Tibial artery (tissue), 4 donors: ENCODE data around the gene KIRREL3.

Source experiments
- DNase-seq, 2 donors: peaks; one replicate each; pipeline ENCODE4 v3.0.0-alpha.2; 2019
- H3K27ac ChIP-seq, 2 donors: fragments of 200-600 bp; sonication (generic) in 1 of 2; 1 replicate in 1 of 2; 2 replicates in 1 of 2; pipeline ENCODE4 v1.5.1; 2018 to 2019; ENCODE audit warnings: mild to moderate bottlenecking in 1 of 2
- H3K27me3 ChIP-seq, 2 donors: fragments of 200-600 bp; sonication (generic) in 1 of 2; one replicate each; pipeline versions ENCODE4 v1.5.1 to v1.6.0; 2016 to 2019
- H3K36me3 ChIP-seq, 3 donors: fragments of 200-600 bp; sonication (generic) in 2 of 3; one replicate each; pipeline ENCODE4 v1.5.1; 2016 to 2019; ENCODE audit warnings: mild to moderate bottlenecking in 2 of 3
- H3K4me1 ChIP-seq, 4 donors: fragments of 200-600 bp; sonication (generic) in 2 of 4; 1 replicate in 3 of 4; 2 replicates in 1 of 4; pipeline ENCODE4 v1.5.1; 2016 to 2019
- H3K4me3 ChIP-seq, 2 donors: fragments of 200-600 bp; sonication (generic) in 1 of 2; 1 replicate in 1 of 2; 2 replicates in 1 of 2; pipeline ENCODE4 v1.5.1; 2018 to 2019; ENCODE audit warnings: mild to moderate bottlenecking in 2 of 2
- H3K9me3 ChIP-seq, 3 donors: fragments of 200-600 bp; sonication (generic) in 1 of 3; one replicate each; pipeline ENCODE4 v1.5.1; 2016 to 2019
- CTCF ChIP-seq, 2 experiments: fragments of 200-600 bp in 1 of 2; fragments of 450-650 bp in 1 of 2; IDR thresholded peaks; one replicate each; pipeline ENCODE4 v1.5.1; 2017 to 2019; ENCODE audit warnings: antibody characterized with exemption in 2 of 2, mild to moderate bottlenecking in 1 of 2, moderate library complexity in 1 of 2
- intact Hi-C: fragments of 100-400 bp; cut with DNase I; formaldehyde crosslinking; loops from one replicate; pipeline ENCODE4 v1.15.0; 2023; ENCODE audit warnings: low total_unique reads

KIRREL3 gene

DNA sequence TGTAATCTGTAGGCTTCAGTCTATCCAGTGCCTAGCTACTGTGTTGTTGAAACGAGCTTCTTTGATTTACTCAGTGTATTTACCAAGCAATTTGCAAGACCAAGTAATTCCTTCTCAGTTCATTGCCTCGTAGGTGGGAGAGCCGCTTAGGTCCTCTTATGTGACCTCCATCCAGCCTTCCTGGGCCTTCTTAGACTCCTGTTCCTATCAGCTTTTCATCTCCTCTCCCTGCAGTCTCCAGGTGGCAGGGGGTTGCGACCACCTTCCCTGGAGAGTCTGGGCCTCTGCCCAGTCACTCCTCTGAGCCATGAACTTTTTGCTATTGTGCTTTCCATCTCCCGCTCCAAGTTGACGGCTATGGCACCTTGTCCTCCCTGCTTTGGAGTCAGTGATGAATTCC lies 251.8 kb downstream of the KIRREL3 start:
- no peak for DNase-seq
- Histone ChIP-seq H3K9me3 (no peaks in the 10 kb centered on the region), H3K36me3 (no peaks in the 10 kb centered on the region), H3K27me3 (peaks cover 0 to 3% of the 10 kb centered on the region in 2 donors), H3K27ac (no peak overlapping the region), H3K4me3 (no peak overlapping the region), H3K4me1 (no peaks in the 10 kb centered on the region)
- TF ChIP-seq CTCF (IDR thresholded peaks at IDR 0.05): no peak
- intact Hi-C loops: no loop called here

- no peak overlapping the region for H3K4me3 ChIP-seq
- intact Hi-C loops: no loop called here
- DNase-seq: no peak
- no peak overlapping the region for H3K27ac ChIP-seq
- TF ChIP-seq CTCF (IDR thresholded peaks at IDR 0.05): no peak
- H3K36me3 ChIP-seq: no peaks in the 10 kb centered on the region
- H3K9me3 ChIP-seq: no peaks in the 10 kb centered on the region
- H3K4me1 ChIP-seq: no peaks in the 10 kb centered on the region
- peaks cover 0 to 3% of the 10 kb centered on the region in 2 donors for H3K27me3 ChIP-seq
These were observed 252.3 kb downstream of the KIRREL3 start for GRCh38 chr11:126748100-126748791.

DNA sequence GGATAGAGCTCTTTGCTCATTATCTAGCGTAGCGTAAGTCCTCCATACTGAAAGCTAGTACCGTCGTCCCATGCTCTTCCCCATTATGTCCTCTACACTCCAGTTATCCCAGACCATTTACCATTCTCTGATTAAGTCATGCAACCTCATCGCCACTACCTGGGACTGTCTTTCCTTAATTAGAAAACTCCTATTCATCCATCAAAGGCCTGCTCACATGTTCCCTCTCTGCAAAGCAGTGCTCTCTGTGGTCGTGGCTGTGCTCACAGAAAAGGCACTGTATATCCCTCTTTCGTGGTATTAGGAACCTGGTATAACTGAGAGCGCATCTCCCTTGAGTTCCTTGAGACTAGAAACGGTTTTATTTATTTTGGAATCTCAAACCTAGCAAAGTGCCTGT lies 253.3 kb downstream of the KIRREL3 start:
- DNase-seq: no peak
- intact Hi-C loops: no loop called here
- H3K36me3 ChIP-seq: no peaks in the 10 kb centered on the region
- H3K9me3 ChIP-seq: no peaks in the 10 kb centered on the region
- H3K27me3 ChIP-seq: peaks cover 0 to 3% of the 10 kb centered on the region in 2 donors
- no peaks in the 10 kb centered on the region for H3K4me1 ChIP-seq
- no peak overlapping the region for H3K4me3 ChIP-seq
- TF ChIP-seq CTCF (IDR thresholded peaks at IDR 0.05): no peak
- H3K27ac ChIP-seq: no peak overlapping the region

DNA sequence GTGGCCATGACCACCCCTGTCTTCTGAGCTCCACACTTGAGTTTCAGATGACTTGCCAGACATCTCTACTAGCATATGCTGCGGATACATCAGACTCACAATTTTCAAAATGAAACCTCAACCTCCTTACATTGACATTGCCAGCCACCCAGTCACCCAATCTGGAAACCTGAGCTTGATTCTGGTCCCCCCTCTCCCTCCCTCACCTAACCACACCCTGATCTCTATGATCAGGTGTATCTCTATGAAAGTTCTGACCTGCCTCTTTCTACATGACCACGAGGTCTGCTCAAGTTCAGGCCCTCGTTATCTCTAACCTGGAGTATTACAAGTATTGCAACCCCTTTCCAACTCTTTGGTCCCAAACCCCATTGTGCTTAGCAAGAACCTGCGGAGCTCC lies 254.1 kb downstream of the KIRREL3 start:
- Histone ChIP-seq H3K4me3 (no peak overlapping the region), H3K36me3 (no peaks in the 10 kb centered on the region), H3K27me3 (peaks cover 0 to 3% of the 10 kb centered on the region in 2 donors), H3K9me3 (no peaks in the 10 kb centered on the region), H3K4me1 (no peaks in the 10 kb centered on the region), H3K27ac (no peak overlapping the region)
- no peak for TF ChIP-seq CTCF (IDR thresholded peaks at IDR 0.05)
- DNase-seq: no peak
- intact Hi-C loops: no loop called here

- intact Hi-C loops: no loop called here
- Histone ChIP-seq H3K27ac (no peak overlapping the region), H3K9me3 (no peaks in the 10 kb centered on the region), H3K36me3 (no peaks in the 10 kb centered on the region), H3K4me3 (no peak overlapping the region), H3K27me3 (peaks cover 0 to 3% of the 10 kb centered on the region in 2 donors), H3K4me1 (no peaks in the 10 kb centered on the region)
- no peak for DNase-seq
- TF ChIP-seq CTCF (IDR thresholded peaks at IDR 0.05): no peak
These were observed 255.9 kb downstream of the KIRREL3 start for GRCh38 chr11:126744699-126745098.

- no peaks in the 10 kb centered on the region for H3K27me3 ChIP-seq
- no peak for DNase-seq
- no peaks in the 10 kb centered on the region for H3K36me3 ChIP-seq
- no peak for TF ChIP-seq CTCF (IDR thresholded peaks at IDR 0.05)
- intact Hi-C loops: no loop called here
- H3K9me3 ChIP-seq: no peaks in the 10 kb centered on the region
- no peaks in the 10 kb centered on the region for H3K4me1 ChIP-seq
- H3K4me3 ChIP-seq: no peak overlapping the region
- no peak overlapping the region for H3K27ac ChIP-seq
These were observed 256.9 kb downstream of the KIRREL3 start for GRCh38 chr11:126743628-126744027.
